K562 (cell line): ENCODE measurements around the gene DNAJA1.

Source experiments
- ATF6 ChIP-seq: sonication (generic); formaldehyde crosslinking; IDR thresholded peaks from 2 replicates; pipeline ENCODE4 v1.4.0; 2020; ENCODE audit warnings: mild to moderate bottlenecking, missing genetic modification reagents
- BRCA1 ChIP-seq, 2 experiments: fragments of 450-650 bp in 1 of 2; sonication (generic) in 1 of 2; formaldehyde crosslinking in 1 of 2; IDR thresholded peaks; 2 replicates each; pipeline versions ENCODE4 v1.5.0 to v1.6.1; 2017 to 2020; ENCODE audit warnings: mild to moderate bottlenecking in 1 of 2, missing genetic modification reagents in 1 of 2
- CREB1 ChIP-seq, 2 experiments: sonication (generic) in 1 of 2; formaldehyde crosslinking in 1 of 2; IDR thresholded peaks; 2 replicates each; pipeline versions ENCODE4 v1.6.1 to v1.8.0; 2012 to 2022; ENCODE audit warnings: inconsistent platforms in 1 of 2, mild to moderate bottlenecking in 1 of 2, missing genetic modification reagents in 1 of 2, moderate library complexity in 1 of 2
- CTCF ChIP-seq, 3 experiments: IDR thresholded peaks in 2 of 3; conservative IDR thresholded peaks in 1 of 3; 2 replicates each; pipeline ENCODE4 v1.5.1; 2011 to 2012; ENCODE audit warnings: low read length in 3 of 3, mild to moderate bottlenecking in 3 of 3, control low read depth in 2 of 3, improper control_type of control experiment in 1 of 3, inconsistent platforms in 1 of 3, low read depth in 1 of 3, mixed read lengths in 1 of 3, moderate library complexity in 1 of 3; ENCODE audit not compliant: insufficient read depth in 2 of 3
- GABPB1 ChIP-seq: sonication (generic); formaldehyde crosslinking; IDR thresholded peaks from 2 replicates; pipeline ENCODE4 v1.8.0; 2022; ENCODE audit warnings: mild to moderate bottlenecking, missing genetic modification reagents
- HDGF ChIP-seq: fragments of 450-650 bp; IDR thresholded peaks from 2 replicates; pipeline ENCODE4 v1.6.1; 2016
- SREBF1 ChIP-seq: fragments of 150-350 bp; IDR thresholded peaks from 2 replicates; pipeline ENCODE4 v1.6.1; 2014; ENCODE audit warnings: antibody characterized with exemption, low read depth, low read length, borderline replicate concordance
- U2AF2 ChIP-seq: fragments of 200-400 bp; formaldehyde crosslinking; optimal IDR thresholded peaks from 2 replicates; pipeline ENCODE3; 2017; ENCODE audit warnings: low read depth, mild to moderate bottlenecking, low read length
- ZBTB43 ChIP-seq: sonication (generic); formaldehyde crosslinking; IDR thresholded peaks from 2 replicates; pipeline ENCODE4 v1.8.0; 2023; ENCODE audit warnings: mild to moderate bottlenecking, missing genetic modification reagents
- ZBTB5 ChIP-seq: fragments of 450-650 bp; IDR thresholded peaks from 2 replicates; pipeline ENCODE4 v1.6.1; 2017; ENCODE audit warnings: antibody characterized with exemption
- ZNF232 ChIP-seq: sonication (generic); formaldehyde crosslinking; IDR thresholded peaks from 2 replicates; pipeline ENCODE4 v1.8.0; 2022; ENCODE audit warnings: mild to moderate bottlenecking, missing genetic modification reagents
- ZNF274 ChIP-seq: IDR thresholded peaks from 2 replicates; pipeline ENCODE4 v1.6.1; 2011; ENCODE audit warnings: low read depth, mild to moderate bottlenecking, low read length, moderate library complexity, borderline replicate concordance
- ZNF311 ChIP-seq: fragments of 250-450 bp; sonication (Bioruptor Pico); IDR thresholded peaks from 2 replicates; pipeline ENCODE4 v1.4.0; 2020; ENCODE audit warnings: mild to moderate bottlenecking, moderate library complexity
- ZNF639 ChIP-seq, 2 experiments: fragments of 200-800 bp in 1 of 2; sonication (Bioruptor generic) in 1 of 2; sonication (generic) in 1 of 2; formaldehyde crosslinking in 1 of 2; IDR thresholded peaks in 1 of 2; conservative IDR thresholded peaks in 1 of 2; 2 replicates each; pipeline versions ENCODE4 v1.5.0 to v1.6.1; 2016 to 2020; ENCODE audit warnings: missing compliant biosample characterization in 1 of 2, missing genetic modification characterization in 1 of 2, missing genetic modification reagents in 1 of 2

GRCh38 chr9:33076046-33077004 is 51.3 kb downstream of the DNAJA1 start, which contains the start of gene SMU1:
- TF ChIP-seq HDGF, result no peak
- TF ChIP-seq BRCA1 (IDR thresholded peaks at IDR 0.05), result no peak
- no peak for TF ChIP-seq BRCA1 (CRISPR knock-in tag; IDR thresholded peaks at IDR 0.05)
- TF ChIP-seq CTCF (IDR thresholded peaks at IDR 0.05 in 2 of 3, conservative IDR thresholded peaks at IDR 0.05 in 1 of 3; ENCODE audit: insufficient read depth in 2 of 3, low read depth in 1 of 3, low read length in 3 of 3), result no peak
- peak; percentile 99 for TF ChIP-seq CREB1 (IDR thresholded peaks at IDR 0.05)
- peak; percentile 96 for TF ChIP-seq CREB1 (CRISPR knock-in tag; IDR thresholded peaks at IDR 0.05)
- no peak for TF ChIP-seq ZBTB43 (CRISPR knock-in tag)
- 0 out of 2 replicates have a peak, but pooled peaks have one; percentile 66 for TF ChIP-seq ATF6 (CRISPR knock-in tag)
- TF ChIP-seq SREBF1, result no peak
- no peak for TF ChIP-seq U2AF2
- no peak for TF ChIP-seq ZNF274
- TF ChIP-seq ZNF232 (CRISPR knock-in tag), result no peak
- 0 out of 4 replicates have a peak, but pooled peaks of 1 of the 2 experiments have one; percentile 14 for TF ChIP-seq ZNF639 (CRISPR knock-in tag; conservative IDR thresholded peaks at IDR 0.05 in 1 of 2, IDR thresholded peaks at IDR 0.05 in 1 of 2)
- no peak for TF ChIP-seq ZBTB5
- peak; percentile 93 for TF ChIP-seq GABPB1 (CRISPR knock-in tag)
- no peak for TF ChIP-seq ZNF311 (CRISPR knock-in tag)
